ENCODE data around the gene FN3KRP. TPM values are rescaled to one million over a fixed set of nuclear protein-coding genes. Genes with fewer than 3 reads are reported as not detected.

The FN3KRP gene
- polyA plus RNA-seq, 1 of the 3 experiments (the other 2 are of a cell fraction), result 68.2 TPM

DNA sequence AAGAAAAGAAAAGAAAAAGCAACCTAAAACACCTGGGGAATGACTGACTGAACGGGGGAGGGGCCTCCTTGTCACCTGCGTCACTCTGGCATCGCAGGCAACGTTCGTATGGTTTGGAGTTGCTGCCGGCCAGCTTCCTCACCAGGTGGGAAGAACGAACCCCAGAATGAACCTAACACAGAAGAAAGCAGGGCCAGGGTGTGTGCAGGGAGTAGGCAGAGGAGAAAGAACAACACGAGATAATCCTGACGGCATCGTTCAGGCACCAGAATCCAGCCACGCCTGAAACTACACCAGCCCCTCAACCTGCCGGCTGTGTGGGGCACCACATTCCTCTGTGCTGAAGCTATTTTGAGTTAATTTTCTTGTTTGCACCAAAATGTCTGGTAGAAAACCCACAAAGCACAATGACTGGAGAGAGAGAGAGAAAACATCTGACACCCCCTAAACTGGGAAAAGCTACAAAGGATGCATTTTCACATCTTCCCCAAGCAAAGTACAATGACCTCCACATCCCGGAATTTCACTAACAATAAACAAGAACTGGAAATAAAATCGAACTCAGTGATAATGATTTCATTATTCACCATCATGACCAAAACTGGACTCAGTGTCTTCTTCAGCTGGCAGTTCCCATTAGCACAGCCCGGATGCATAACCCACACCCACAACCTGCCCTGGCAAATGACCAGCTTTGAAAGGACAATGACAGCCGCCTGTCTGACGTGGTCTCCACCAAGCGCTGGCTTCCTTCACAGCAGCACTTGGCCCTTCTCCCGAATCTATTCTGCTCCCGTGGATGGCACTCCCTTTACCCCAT, 41.6 kb upstream of the FN3KRP start:
- H3K4me1 ChIP-seq (ENCODE audit: control insufficient read depth in 1 of 2, insufficient read depth in 2 of 2, low read depth in 1 of 2, low read length in 1 of 2), result no peaks in the 10 kb centered on the region
- DNase-seq, result no peak
- no peaks in the 10 kb centered on the region for H3K36me3 ChIP-seq (replicated peaks in 1 of 2; ENCODE audit: control insufficient read depth in 1 of 2, insufficient read depth in 2 of 2, low read length in 1 of 2)
- no peak overlapping the region for H3K4me3 ChIP-seq (ENCODE audit: low read depth in 2 of 2, low read length in 1 of 2)
- H4K20me1 ChIP-seq (ENCODE audit: insufficient read depth), result no peaks in the 10 kb centered on the region
- H3K9me2 ChIP-seq, result no peaks in the 10 kb centered on the region
- 84% methylated on average over 20 of the region's 20 CpGs for WGBS (ENCODE audit: low lambda C conversion rate)
- ChIA-PET POLR2A (no interaction called here), CTCF (interaction anchor here (0.8 to 0.9 kb wide), 2 partner anchors 100 kb away, joined by 3 read pairs; no protein-coding TSS in a partner anchor)
- H3K9me3 ChIP-seq, result no peaks in the 10 kb centered on the region
- no peaks in the 10 kb centered on the region for H3K79me2 ChIP-seq (ENCODE audit: insufficient read depth)
- H3K27me3 ChIP-seq (ENCODE audit: insufficient read depth), result no peaks in the 10 kb centered on the region
- TF ChIP-seq POLR2AphosphoS5 (IDR thresholded peaks at IDR 0.05; ENCODE audit: low read depth, low read length) (no peak), JUND (IDR thresholded peaks at IDR 0.05) (no peak), TCF12 (IDR thresholded peaks at IDR 0.05) (no peak), ELF1 (IDR thresholded peaks at IDR 0.05) (no peak), SIN3A (IDR thresholded peaks at IDR 0.05; ENCODE audit: borderline replicate concordance, low read depth, low read length) (no peak), NFIC (IDR thresholded peaks at IDR 0.05; ENCODE audit: borderline replicate concordance) (no peak), GABPA (IDR thresholded peaks at IDR 0.05; ENCODE audit: low read depth) (no peak), RFX5 (IDR thresholded peaks at IDR 0.05; ENCODE audit: low read length) (no peak), GATA2 (CRISPR knock-in tag; IDR thresholded peaks at IDR 0.05) (no peak), MXI1 (IDR thresholded peaks at IDR 0.05; ENCODE audit: low read depth, low read length) (no peak), MEF2A (IDR thresholded peaks at IDR 0.05; ENCODE audit: borderline replicate concordance, low read depth) (no peak), RAD21 (IDR thresholded peaks at IDR 0.05; ENCODE audit: low read length) (no peak), PBX3 (IDR thresholded peaks at IDR 0.05) (no peak), RXRA (IDR thresholded peaks at IDR 0.05; ENCODE audit: borderline replicate concordance, low read depth) (no peak), USF1 (IDR thresholded peaks at IDR 0.05; ENCODE audit: borderline replicate concordance, low read depth) (no peak), TEAD4 (IDR thresholded peaks at IDR 0.05; ENCODE audit: borderline replicate concordance, insufficient read depth) (no peak), FOXJ3 (CRISPR knock-in tag; IDR thresholded peaks at IDR 0.05) (no peak), IRF3 (IDR thresholded peaks at IDR 0.05; ENCODE audit: low read depth, low read length) (no peak), EZH2phosphoT487 (IDR thresholded peaks at IDR 0.05; ENCODE audit: borderline replicate concordance, low read depth) (no peak), TAF1 (IDR thresholded peaks at IDR 0.05; ENCODE audit: borderline replicate concordance, low read depth, low read length) (no peak)
- H3K27ac ChIP-seq (ENCODE audit: low read depth in 2 of 2, low read length in 1 of 2), result no peak overlapping the region
- no peak overlapping the region for H2AFZ ChIP-seq (ENCODE audit: low read depth)
- H3F3A ChIP-seq (replicated peaks; ENCODE audit: insufficient read depth), result peaks cover 4% of the 10 kb centered on the region
- no peak overlapping the region for H3K4me2 ChIP-seq
- H3K9ac ChIP-seq, result no peak overlapping the region

Measured in SK-N-SH (cell line).